ENCODE results near the gene OSMR.

Gene OSMR

DNA sequence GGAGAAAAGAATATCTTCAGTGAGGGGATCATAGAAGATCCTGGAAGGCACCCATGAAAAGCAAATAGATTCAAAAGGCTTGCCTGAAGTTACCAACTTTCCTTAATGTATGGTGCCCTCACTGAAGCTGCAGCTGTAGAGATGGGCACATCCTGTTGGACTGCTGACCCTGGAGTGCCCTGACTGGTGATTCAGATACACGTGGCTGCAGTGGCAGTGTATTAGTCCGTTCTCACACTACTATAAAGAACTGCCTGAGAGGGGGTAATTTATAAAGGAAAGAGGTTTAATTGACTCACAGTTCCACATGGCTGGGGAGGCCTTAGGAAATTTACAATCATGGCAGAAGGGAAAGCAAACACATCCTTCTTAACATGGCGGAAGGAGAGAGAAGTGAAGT lies 80.3 kb downstream of the OSMR start:
- DNase-seq (ENCODE audit: low read depth in 2 of 2) = no peak

DNA sequence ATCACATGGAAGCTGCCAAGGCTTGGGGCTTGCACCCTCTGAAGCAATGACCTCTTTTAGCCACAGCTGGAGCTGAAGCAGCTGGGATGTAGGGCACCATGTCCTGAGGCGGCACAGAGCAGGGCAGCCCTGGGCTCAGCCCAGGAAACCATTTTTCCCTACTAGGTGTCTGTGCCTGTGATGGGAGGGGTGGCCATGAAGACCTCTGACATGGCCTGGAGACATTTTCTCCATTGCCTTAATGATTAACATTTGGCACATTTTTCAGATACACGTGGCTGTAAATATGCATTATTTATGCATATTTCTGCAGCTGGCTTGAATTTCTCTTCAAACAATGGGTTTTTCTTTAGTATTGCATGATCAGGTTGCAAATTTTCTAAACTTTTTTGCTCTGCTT lies 81.7 kb downstream of the OSMR start:
- DNase-seq (ENCODE audit: low read depth in 2 of 2) = no peak

DNA sequence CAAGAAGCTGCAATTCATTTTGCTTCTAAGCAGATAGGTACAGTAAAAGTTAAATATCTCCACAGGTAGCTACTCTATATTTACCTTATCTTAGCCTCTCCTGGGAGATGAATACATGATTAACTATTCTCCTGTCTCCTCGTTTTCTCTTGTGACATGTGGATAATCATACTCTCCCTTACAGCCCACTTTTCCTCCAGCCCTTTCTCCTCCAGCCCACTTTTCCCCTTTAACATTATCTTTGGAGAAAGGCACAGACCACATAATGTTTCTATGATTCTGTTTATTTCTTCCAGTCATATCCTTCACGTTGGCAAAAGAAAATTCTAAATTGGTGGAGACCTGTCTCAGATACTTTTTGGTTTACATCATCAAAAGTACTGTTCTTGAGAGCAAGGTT lies 84.0 kb downstream of the OSMR start:
- no peak for DNase-seq (ENCODE audit: low read depth in 2 of 2)

DNA sequence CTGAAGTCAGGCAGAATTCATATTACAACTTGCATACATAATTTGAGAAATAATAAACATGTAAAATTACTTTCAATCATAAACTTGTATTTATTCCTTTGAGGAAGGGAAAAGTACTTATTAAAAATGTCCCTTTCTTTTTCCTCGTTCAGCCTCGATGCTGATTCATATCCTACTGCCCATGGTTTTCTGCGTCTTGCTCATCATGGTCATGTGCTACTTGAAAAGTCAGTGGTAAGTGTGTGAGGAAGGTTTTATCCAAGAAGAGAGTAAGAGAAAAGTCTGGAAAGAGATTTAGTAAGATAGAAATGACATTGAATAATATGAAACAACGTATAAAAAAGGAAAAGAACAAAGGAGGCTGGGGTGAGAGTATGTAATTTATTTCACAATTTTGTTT lies 85.9 kb downstream of the OSMR start:
- no peak for DNase-seq (ENCODE audit: low read depth in 2 of 2)

DNA sequence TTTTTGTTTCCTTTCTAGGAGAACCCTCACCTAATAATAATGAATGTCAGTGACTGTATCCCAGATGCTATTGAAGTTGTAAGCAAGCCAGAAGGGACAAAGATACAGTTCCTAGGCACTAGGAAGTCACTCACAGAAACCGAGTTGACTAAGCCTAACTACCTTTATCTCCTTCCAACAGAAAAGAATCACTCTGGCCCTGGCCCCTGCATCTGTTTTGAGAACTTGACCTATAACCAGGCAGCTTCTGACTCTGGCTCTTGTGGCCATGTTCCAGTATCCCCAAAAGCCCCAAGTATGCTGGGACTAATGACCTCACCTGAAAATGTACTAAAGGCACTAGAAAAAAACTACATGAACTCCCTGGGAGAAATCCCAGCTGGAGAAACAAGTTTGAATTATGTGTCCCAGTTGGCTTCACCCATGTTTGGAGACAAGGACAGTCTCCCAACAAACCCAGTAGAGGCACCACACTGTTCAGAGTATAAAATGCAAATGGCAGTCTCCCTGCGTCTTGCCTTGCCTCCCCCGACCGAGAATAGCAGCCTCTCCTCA lies 87.1 kb downstream of the OSMR start:
- DNase-seq (ENCODE audit: low read depth in 2 of 2) = no peak

DNA sequence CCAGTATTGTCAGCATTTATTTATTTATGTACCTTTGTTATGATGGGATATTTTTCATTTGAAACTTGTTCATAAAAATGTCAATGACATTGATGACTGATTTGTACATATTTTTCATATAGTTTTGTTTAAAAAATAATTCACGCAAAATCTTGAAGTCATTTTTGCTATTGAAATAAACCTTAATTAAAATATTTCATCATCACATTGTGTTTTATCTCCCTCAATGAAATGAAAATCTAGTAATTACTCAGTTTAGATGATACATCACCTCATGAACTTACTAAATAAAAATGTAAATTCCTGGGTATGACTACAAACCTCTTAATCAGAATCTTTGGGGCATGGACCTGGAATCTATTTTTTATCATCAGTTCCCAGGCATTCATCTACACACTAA lies 89.6 kb downstream of the OSMR start:
- DNase-seq (ENCODE audit: low read depth in 2 of 2) = no peak

DNA sequence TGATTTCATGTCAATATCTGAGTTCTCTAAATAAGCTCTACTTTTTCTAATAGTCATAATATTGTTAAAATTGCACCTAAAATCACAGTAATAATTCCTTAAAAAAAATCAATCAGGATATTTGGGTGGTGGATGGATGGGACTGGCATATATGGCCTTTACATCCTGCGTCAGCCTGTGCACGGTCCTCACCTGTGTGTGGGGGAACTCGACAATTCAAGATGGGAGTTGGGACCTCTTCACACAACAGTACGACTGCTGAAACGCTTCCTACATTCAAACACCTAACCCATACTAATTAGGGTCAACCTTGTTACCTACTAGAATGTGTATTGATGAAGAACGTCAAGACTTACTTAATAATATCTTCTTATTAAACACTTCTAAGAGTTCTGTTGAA lies 90.5 kb downstream of the OSMR start:
- no peak for DNase-seq (ENCODE audit: low read depth in 2 of 2)

DNA sequence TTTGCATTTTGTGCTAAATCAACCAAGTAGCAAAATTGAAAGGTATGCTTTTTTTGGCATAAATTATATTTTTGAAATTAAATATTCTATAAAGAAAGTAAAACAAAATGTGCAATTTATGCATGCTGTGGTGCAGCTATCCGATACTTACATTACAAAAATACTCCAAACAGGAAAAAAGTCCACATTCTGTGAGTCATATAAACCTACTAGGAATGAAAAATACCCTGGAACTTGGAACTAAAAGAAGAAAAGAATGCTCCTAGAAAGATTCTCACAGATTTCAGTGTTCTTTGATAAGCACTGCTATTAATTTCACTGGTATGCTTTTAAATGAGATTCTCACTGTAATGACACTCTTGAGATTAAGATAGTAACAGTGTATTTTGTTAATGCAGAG lies 92.6 kb downstream of the OSMR start:
- no peak for DNase-seq (ENCODE audit: low read depth in 2 of 2)

DNA sequence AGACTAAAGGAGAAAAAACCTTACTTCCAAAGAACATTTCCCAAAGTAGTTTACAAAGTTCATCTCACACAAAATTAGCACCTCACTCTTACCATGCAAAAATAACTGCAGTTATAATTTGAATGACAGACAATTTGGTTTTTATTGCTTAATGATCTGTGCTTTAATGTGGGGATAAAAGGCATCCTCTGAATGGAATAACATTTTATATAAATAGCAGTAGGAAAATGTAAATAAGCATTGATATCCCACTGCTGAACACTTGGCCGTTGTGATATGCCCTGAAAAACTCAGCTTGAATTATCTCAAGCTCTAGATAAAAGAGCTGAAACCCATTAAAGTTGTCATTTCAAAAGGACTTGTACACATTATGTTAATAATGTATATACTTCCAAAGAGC lies 93.2 kb downstream of the OSMR start:
- no peak for DNase-seq (ENCODE audit: low read depth in 2 of 2)

DNA sequence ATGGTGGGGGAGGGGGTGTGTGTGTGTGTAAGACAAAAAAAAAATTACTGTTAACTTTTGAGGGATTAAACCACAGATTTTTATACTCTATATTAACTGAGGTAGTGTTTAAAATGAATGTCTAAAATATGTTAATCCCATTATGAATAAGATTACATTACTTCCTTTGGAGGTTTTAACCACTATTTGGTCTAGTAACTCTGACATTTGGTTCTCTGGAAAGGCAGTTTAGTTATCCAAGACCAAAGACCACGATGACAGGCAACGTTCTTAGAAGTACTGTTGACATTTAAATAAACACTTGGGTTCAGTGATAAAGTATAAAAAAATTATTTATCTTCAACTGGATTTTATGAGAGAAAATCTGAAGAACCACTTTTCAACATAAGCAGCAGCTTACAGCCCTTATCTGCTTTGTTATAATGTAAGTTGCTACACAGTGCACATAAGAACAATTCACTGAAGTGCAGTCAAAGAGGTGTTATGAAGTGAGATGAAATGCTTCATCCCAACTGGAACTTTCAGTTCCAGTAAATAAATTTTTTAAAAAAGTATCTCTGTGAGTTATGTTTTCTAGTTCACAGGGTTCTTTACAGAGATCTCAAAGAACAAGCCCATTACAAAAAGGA lies 94.5 kb downstream of the OSMR start:
- no peak for DNase-seq (ENCODE audit: low read depth in 2 of 2)

DNA sequence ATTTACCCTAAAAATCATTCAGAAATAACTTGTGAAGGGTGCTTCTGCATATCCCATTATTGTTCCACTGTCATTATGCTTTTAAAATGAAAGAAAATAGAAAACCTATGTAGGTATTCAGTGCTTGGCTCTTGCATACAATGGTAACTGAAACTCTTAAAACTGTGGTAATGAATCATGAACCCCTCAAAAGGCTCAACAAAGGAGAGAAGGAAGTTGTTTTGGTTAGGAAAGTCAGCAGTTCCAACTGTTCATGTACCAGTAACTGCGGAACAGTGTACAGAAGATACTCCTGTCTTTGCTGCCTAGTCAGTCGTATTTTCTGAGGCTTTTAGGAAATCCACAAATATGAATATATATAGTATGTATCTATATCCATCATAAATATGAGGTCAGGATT lies 96.1 kb downstream of the OSMR start:
- DNase-seq (ENCODE audit: low read depth in 2 of 2) = no peak

DNA sequence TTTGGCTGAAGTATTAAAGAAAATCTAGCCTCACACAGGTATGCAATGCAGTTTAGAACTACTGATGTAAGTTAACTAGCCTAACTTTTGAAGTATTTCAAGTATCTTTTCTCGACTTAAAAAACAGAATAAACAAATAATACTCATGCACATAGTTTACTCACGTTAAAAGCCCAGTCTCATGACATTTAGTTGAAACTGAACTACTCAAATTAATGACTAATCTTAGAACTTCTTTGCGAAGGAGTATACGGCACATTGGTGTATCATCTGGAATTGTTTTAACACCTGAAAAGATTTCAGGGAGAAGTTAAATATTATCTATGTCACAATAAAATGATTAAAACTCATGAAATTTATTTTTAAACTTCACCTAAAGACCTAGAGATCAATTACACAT lies 98.5 kb downstream of the OSMR start:
- DNase-seq (ENCODE audit: low read depth in 2 of 2) = no peak

DNA sequence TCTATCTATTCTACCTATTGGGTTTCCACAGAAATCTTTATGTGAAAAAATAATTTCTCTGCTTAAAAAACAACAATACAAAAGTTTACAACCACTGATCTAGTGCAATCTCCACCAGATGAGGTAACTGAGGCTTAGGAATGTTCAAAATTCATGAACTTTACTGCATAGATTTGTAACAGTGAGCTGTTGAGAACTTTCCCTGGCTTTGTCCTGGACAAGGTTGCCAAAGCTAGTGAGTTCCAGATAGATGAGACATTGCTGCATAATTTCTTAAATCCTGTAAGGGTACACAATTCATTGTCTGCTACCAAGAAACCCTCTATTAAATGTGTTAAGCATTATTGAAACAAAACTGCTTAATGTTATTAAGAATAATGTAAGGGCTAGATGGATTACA lies 102.7 kb downstream of the OSMR start:
- no peak for DNase-seq (ENCODE audit: low read depth in 2 of 2)

DNA sequence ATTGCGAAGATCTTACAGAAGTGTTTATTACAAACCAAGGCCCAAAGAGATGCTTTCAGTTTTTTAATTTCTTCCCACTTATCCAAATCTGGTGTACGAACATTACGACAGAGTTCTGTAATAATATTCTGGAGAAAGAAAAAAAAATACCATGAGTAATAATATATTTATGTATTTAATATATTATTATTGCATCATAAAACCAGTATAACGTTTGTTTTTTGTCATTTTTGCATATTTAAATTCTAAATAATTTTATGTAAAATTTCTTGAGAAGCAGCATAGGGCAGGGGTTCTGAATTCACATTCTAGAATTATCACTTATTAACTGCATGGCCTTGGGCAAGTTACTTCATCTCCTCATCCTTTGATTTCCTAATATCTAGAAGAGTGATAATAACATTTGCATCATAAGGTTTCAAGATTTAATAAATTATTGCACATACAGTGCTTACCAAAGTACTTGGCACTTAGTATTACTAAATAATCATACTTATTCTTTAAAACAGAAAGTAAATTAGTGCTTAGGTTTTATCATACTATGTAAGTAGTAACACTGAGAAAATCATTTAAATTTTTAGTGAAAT lies 107.7 kb downstream of the OSMR start:
- DNase-seq (ENCODE audit: low read depth in 2 of 2) = no peak

DNA sequence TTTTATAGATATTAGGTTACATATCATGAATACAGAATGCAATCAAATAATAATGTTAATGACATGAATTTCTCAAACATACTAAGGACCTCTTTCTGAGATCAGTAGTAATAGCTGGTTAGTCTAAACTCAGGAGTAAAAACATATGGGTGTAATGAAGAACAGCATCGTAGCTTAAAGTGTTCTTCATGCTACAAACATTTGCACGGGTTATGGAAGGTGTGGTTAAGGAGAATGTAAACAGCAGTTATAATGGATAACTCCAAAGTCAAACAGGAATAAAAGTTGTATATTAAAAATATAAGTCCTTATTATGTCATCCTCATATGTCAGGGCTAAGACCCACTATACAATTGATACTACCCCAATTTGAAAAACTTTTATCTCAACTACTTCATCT lies 115.9 kb downstream of the OSMR start:
- DNase-seq (ENCODE audit: low read depth in 2 of 2) = no peak

DNA sequence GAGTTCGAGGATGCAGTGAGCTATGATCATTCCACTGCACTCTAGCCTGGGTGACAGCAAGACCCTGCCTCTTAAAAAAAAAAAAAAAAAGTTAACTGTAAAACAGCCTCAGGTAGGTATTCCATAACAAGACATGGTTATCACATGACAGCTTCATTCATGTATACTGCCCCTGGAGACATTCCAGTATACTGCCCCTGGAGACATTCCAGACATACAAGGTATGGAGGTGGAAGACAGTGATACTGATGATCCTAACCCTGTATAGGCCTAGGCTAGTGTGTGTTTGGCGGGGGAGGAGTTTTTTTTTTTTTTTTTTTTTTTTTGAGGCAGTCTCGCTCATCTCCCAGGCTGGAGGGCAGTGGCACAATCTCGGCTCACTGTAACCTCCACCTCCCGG lies 122.9 kb downstream of the OSMR start:
- no peak for DNase-seq (ENCODE audit: low read depth in 2 of 2)

DNA sequence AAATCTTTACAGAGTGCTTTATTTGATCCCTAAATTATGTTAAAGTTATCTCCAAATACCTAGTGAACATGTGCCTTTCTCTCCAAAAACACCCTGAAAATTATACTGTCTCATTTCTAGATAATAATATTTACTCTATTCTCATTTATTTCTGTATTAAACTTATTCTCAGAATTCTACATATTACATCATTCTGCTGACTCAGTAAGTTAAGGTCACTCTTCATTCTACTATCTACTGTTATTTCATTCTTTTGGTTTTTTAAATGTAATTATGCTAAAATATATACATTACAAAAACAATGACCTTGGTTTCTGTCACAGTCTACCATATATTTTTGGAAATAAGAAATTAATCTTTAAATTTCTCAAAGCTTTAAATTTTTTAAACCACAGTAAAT lies 132.2 kb downstream of the OSMR start:
- no peak for DNase-seq (ENCODE audit: low read depth in 2 of 2)

DNA sequence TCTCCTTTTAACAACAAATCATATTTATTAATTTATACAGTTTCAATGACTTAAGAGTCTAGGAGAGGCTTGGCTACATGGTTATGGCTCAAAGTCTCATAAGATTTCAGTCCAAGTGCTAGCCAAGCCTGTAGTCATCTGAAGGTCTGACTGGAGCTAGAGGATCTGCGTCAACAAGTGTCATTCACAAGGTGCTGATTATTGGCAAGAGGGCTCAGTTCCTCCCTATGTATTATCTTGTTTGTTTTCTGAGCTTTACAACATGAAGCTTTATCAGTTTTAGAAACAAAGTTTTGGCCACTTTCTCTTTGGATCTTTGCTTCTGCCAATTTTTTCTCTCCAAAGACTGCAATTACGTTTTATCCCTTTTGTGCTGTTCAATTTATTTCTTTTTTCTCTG lies 133.7 kb downstream of the OSMR start:
- no peak for DNase-seq (ENCODE audit: low read depth in 2 of 2)
